Measurements from ENCODE around the gene MPV17L. TPM values are rescaled to one million over a fixed set of nuclear protein-coding genes. Genes with fewer than 3 reads are reported as not detected.

The MPV17L gene
- total RNA-seq, 1 experiment from 2014 or later: 6.4 TPM

GRCh38 chr16:15460601-15461000, 65.0 kb downstream of the MPV17L start:
- H3K18ac ChIP-seq (ENCODE audit: insufficient read length, low read depth, low read length): no peak overlapping the region
- no peaks in the 10 kb centered on the region for H3K27me3 ChIP-seq (ENCODE audit: insufficient read depth, low read length)
- H4K5ac ChIP-seq (ENCODE audit: insufficient read length, low read depth, low read length): no peak overlapping the region
- H2BK15ac ChIP-seq (ENCODE audit: low read depth, low read length): no peak overlapping the region
- H3K23me2 ChIP-seq (ENCODE audit: insufficient read length, low read depth, low read length, poor library complexity, severe bottlenecking): no peaks in the 10 kb centered on the region
- Mint-ChIP-seq H3K27me3 (ENCODE audit: low read depth) (no peaks in the 10 kb centered on the region), H3K4me3 (no peak overlapping the region), H3K27ac (no peak overlapping the region), H3K36me3 (ENCODE audit: insufficient read depth in 1 of 3, low read depth in 3 of 3) (no peaks in the 10 kb centered on the region; a peak in 1 of 7 replicates), H3K4me1 (no peaks in the 10 kb centered on the region), H3K9me3 (no peaks in the 10 kb centered on the region)
- H3K4me2 ChIP-seq (ENCODE audit: insufficient read depth, insufficient read length, low read length): no peak overlapping the region
- no peak overlapping the region for H2BK120ac ChIP-seq (ENCODE audit: low read depth, low read length, poor library complexity, severe bottlenecking)
- no peak overlapping the region for H2BK12ac ChIP-seq (ENCODE audit: insufficient read length, low read depth, low read length)
- H2AFZ ChIP-seq (ENCODE audit: low read length): no peak overlapping the region
- no peaks in the 10 kb centered on the region for H3K79me1 ChIP-seq (ENCODE audit: insufficient read depth, low read depth, low read length, poor library complexity, severe bottlenecking)
- H4K20me1 ChIP-seq (ENCODE audit: control insufficient read depth, insufficient read depth, insufficient read length): no peaks in the 10 kb centered on the region
- no peak overlapping the region for H4K8ac ChIP-seq (replicated peaks; ENCODE audit: insufficient read length, low read depth, low read length)
- no peak overlapping the region for H2AK5ac ChIP-seq (ENCODE audit: insufficient read length, low read length)
- no peak overlapping the region for H3K14ac ChIP-seq (ENCODE audit: insufficient read depth, low read length)
- no peak for DNase-seq
- no peaks in the 10 kb centered on the region for H3K9me3 ChIP-seq (ENCODE audit: control insufficient read depth, low read depth, low read length)
- H3K9ac ChIP-seq (ENCODE audit: extremely low read depth, insufficient read length, low read length): no peak overlapping the region
- H3K56ac ChIP-seq (ENCODE audit: insufficient read length, low read depth, low read length): no peak overlapping the region
- WGBS (ENCODE audit: extremely low coverage, insufficient read length, low lambda C conversion rate): no CpG with 5 or more reads among the region's 3 CpGs
- H4K91ac ChIP-seq (ENCODE audit: insufficient read length, low read depth, low read length): no peak overlapping the region
- no peak overlapping the region for H2BK5ac ChIP-seq (ENCODE audit: insufficient read length, low read length)
- no peaks in the 10 kb centered on the region for H3K79me2 ChIP-seq (ENCODE audit: insufficient read depth, low read length)
- TF ChIP-seq, protein P1, sequence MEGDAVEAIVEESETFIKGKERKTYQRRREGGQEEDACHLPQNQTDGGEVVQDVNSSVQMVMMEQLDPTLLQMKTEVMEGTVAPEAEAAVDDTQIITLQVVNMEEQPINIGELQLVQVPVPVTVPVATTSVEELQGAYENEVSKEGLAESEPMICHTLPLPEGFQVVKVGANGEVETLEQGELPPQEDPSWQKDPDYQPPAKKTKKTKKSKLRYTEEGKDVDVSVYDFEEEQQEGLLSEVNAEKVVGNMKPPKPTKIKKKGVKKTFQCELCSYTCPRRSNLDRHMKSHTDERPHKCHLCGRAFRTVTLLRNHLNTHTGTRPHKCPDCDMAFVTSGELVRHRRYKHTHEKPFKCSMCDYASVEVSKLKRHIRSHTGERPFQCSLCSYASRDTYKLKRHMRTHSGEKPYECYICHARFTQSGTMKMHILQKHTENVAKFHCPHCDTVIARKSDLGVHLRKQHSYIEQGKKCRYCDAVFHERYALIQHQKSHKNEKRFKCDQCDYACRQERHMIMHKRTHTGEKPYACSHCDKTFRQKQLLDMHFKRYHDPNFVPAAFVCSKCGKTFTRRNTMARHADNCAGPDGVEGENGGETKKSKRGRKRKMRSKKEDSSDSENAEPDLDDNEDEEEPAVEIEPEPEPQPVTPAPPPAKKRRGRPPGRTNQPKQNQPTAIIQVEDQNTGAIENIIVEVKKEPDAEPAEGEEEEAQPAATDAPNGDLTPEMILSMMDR (conservative IDR thresholded peaks at IDR 0.05): no peak
- no peak overlapping the region for H3K4ac ChIP-seq (ENCODE audit: low read depth, low read length)
- no peaks in the 10 kb centered on the region for H3K4me1 ChIP-seq (ENCODE audit: insufficient read depth, low read length)
- no peak overlapping the region for H3K27ac ChIP-seq (ENCODE audit: insufficient read length, low read depth, low read length)
- H3T11ph ChIP-seq (ENCODE audit: low read length): no peak overlapping the region
- H2BK20ac ChIP-seq (ENCODE audit: low read depth, low read length, poor library complexity, severe bottlenecking): no peak overlapping the region
- no peak overlapping the region for H3K23ac ChIP-seq (ENCODE audit: insufficient read length, low read depth, low read length)
